Tibial nerve (tissue), 4 donors: ENCODE measurements around the gene SLC44A5.

Experiments used
- CTCF ChIP-seq, 5 experiments: fragments of 200-600 bp in 3 of 5; fragments of 450-650 bp in 2 of 5; sonication (generic) in 3 of 5; IDR thresholded peaks; one replicate each; pipeline ENCODE4 v1.5.1; 2016 to 2019; ENCODE audit warnings: antibody characterized with exemption in 5 of 5, mild to moderate bottlenecking in 3 of 5, moderate library complexity in 2 of 5
- EP300 ChIP-seq, 2 donors: sonication (generic); formaldehyde crosslinking; IDR thresholded peaks; one replicate each; pipeline ENCODE4 v1.6.1; 2017; ENCODE audit warnings: antibody characterized with exemption in 2 of 2, mild to moderate bottlenecking in 1 of 2
- POLR2A ChIP-seq, 2 donors: fragments of 450-650 bp; IDR thresholded peaks; one replicate each; pipeline ENCODE4 v1.6.1; 2017; ENCODE audit warnings: antibody characterized with exemption in 2 of 2, mild to moderate bottlenecking in 2 of 2, moderate library complexity in 2 of 2

DNA sequence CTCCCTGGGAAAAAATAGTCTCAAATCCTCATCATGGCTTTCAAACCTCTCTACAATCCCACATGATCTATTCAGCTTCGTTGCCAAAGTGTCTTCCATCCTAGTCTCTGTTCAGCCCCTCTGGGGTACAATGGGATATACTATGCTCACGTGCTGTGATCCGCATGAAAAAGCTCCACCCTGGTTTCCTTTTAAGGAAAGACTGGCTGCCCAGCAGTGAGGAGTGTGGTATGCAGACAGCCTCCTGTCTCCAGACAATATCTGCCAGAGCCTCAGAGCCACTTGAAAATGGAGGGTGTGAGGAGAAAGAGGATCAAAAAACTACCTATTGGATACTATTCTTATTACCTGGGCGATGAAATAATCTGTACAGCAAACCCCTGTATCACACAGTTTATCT is 282.2 kb downstream of the SLC44A5 start:
- TF ChIP-seq CTCF (IDR thresholded peaks at IDR 0.05) (no peak), POLR2A (IDR thresholded peaks at IDR 0.05) (no peak), EP300 (IDR thresholded peaks at IDR 0.05) (no peak)
